GM21786 (cell line): ENCODE data around the gene LARGE2.

ENCODE experiments used
- ATAC-seq: cut with Tn5 transposase; IDR thresholded peaks from one replicate; pipeline ENCODE4 v1.9.1; 2021; ENCODE audit not compliant: unreplicated experiment

LARGE2 gene

GRCh38 chr11:45913942-45914635, 8.4 kb upstream of the LARGE2 start:
- ATAC-seq: no peak

- no peak for ATAC-seq
These were observed 7.0 kb upstream of the LARGE2 start for GRCh38 chr11:45915446-45915845.

DNA sequence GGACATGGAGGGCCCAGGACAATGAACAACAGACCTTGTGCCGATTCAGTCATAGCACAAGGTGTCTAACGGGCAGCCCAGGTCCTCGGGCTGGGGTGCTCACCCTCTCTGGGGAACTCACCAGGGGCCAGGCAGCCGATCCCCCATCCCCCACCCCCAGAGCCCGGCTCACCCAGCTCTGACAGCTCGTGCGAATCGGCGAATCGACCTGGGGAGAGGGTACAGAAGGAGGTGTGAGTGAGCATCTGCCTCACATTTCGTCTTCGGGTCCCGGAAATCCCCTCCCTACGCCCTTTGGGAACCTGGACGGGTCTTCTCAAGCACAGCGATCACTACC, 5.2 kb upstream of the LARGE2 start:
- ATAC-seq: no peak

DNA sequence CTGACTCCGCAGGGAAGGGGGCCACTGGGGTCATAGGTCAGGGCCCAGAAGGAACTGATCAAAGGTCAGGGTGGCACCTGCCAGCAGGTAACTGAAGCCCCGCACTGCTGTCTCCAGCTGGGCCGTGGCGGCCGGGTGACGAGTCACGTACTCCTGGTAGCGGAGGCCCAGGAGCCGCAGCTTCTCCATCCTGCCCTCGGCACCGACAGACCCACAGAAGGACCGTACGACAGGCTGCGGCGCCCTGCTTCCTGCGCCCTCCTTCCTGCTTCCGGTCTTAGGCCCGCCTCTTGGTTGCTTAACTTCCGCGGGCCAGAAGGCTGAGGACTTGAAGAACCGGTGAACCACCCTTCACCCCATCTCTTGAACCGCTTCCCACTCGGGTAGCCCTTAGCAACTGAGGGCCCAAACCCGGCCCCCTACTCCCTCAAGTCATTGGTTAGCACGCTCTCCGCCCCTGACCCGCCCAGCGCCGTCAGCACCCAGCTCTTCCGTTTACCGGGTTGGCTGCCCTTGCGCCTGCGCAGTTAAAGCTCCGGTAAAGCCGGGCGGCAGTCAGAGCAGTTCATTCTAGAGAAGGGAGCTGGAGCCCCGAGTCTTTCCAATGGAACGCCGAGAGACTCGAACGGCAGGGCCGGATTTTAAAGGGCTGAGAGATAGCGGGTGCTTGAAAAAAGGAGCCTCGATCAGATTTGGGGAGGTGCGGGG, 4.7 kb upstream of the LARGE2 start, which contains the start of gene PEX16:
Gene PEX16, minus strand, starts transcription at position 255 of the 708 bp plus-strand sequence. Its CDS starts 66 bp downstream, at position 189.
- peak; percentile 86 for ATAC-seq

DNA sequence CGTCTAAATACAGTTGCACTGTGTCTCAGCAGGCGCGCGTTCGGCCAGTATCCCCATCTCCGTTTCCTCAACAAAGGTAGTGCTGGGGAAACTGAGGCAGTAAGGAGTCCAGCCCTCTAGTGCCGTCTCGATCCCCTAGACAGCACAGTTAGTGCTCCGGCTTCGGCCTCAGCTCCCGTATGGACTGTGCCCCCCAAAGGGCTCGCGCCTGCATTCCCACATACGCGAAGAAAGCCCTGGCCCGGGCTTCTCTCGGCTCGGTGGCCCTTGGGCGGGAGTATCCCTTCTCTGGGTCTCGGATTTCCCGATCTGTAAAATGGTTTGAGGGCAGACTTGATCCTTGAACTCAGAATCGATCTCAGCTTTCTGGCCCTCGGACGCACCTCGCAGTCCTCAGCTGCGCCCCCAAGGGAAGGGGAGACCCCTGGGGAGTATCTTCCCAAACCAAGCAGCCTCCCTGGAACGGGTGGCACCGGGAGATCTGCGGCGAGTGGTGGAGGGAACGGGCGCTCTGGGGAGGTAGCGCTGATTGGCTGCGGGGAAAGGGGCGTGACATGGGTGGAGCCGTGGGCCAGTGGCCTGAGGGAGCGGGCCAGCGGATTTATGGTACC, 4.0 kb upstream of the LARGE2 start:
- peak; percentile 35 for ATAC-seq

GRCh38 chr11:45918962-45919675, 3.3 kb upstream of the LARGE2 start:
- ATAC-seq: no peak

- no peak for ATAC-seq
These were observed 2.5 kb upstream of the LARGE2 start for GRCh38 chr11:45919806-45920530.

- no peak for ATAC-seq
These were observed 1.7 kb upstream of the LARGE2 start for GRCh38 chr11:45920531-45921477.

DNA sequence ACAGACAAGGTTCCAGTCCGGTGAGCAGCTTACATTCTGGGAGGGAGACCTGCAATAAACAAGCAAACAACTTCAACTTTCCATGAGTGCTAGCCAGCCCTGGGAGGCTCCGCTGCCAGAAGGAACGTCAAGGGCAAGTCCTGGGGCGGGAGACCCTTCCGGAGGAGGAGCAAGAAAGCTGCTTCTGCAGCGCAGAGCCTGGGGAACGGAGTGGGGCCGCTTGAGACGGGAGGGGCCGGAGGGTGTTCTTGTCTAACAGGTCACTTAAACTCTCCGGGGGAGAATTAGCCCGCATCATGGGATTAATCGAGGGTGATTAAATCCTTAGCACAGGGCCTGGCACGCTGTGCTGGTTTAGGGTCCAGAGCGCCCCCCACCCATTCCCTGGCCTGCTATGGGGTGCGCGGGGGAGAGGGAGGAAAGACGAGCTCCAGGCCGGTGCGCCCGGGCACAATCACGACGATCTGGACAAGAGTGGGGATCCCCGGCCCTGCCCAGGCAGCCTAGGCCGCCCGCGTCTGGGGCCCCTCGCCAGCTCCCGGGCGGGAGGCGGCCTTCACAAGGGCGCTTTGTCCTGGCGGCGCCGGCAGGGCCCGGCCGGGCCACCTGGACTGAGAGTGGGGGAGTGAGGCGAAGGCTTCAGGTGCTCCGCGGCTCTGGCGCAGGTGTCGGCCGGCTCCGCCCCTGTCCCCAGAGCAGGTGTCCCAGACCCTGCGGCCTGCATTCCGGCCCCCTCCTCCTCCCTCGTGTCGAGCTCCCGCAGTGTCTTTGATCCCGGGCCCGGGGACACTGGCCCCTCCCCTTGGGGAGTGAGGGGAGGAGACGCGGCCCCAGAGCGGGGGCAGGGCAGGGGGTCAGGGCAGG, 663 bp upstream of the LARGE2 start:
- no peak for ATAC-seq

- no peak for ATAC-seq
These were observed 1.8 kb downstream of the LARGE2 start for GRCh38 chr11:45924036-45924915.

DNA sequence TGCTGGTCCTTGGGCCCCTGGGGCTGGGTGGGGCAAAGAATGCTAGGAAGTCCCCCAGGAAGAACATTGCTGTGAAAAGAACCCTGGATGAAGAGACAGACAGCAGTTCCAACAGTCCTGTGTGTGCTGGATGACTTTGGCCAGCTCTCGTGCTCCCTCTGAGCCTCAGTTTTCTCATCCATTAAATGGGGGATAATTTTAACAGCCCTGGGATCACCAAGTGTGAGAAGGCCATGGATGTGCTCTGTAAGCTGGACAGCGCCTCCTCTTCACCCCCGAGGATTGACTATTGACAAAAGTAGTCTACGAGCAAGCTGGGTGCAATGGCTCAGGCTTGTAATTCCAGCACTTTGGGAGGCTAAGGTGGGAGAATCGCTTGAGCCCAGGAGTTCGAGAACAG, 2.5 kb downstream of the LARGE2 start:
- ATAC-seq: no peak

- ATAC-seq: no peak
These were observed 3.1 kb downstream of the LARGE2 start for GRCh38 chr11:45925550-45925949.

DNA sequence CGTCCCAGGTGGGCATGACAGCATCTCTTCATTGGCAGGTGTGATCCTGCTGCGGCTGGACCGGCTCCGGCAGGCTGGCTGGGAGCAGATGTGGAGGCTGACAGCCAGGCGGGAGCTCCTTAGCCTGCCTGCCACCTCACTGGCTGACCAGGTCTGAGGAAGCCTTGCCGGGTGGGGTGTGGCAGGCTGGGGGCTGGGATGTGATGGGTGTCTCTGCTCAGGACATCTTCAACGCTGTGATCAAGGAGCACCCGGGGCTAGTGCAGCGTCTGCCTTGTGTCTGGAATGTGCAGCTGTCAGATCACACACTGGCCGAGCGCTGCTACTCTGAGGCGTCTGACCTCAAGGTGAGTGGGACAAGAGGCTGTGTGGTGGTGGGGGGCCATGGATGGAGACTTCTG, 3.5 kb downstream of the LARGE2 start:
- ATAC-seq: no peak

- no peak for ATAC-seq
These were observed 4.3 kb downstream of the LARGE2 start for GRCh38 chr11:45926536-45927331.

DNA sequence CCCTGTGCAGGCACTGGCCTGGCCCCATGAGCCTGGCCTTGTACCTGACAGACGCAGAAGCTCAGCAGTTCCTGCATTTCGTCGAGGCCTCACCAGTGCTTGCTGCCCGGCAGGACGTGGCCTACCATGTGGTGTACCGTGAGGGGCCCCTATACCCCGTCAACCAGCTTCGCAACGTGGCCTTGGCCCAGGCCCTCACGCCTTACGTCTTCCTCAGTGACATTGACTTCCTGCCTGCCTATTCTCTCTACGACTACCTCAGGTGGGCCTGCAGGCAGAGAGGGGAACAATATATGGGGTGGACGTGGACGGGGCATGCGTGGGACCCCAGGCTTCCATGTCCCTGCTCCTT, 4.9 kb downstream of the LARGE2 start:
- ATAC-seq: no peak

DNA sequence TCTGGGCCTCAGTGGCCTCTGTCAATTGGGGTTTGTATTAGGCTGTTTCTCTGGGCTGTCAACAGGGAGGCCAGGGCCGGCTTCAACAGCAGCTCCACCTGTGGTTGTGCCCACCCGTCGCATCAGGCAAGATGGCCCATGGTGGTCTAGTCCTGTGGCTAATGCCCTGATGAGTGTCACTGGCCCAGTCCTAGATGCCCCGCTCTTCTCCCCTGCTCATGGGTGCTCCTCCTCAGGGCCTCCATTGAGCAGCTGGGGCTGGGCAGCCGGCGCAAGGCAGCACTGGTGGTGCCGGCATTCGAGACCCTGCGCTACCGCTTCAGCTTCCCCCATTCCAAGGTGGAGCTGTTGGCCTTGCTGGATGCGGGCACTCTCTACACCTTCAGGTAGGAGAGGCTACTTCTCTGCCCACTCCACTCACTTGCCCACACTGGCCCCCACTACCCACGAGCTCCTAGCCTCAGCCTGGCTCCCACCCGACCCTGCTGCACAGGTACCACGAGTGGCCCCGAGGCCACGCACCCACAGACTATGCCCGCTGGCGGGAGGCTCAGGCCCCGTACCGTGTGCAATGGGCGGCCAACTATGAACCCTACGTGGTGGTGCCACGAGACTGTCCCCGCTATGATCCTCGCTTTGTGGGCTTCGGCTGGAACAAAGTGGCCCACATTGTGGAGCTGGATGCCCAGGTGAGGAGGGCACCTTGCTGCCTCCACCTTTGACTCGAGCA, 5.4 kb downstream of the LARGE2 start:
- ATAC-seq: no peak
